BLaER1 treated with 17β-estradiol and CSF1 and Interleukin-3, amounts not matched to agents 10 nM and 100 nM (cell line): ENCODE results near the gene BAHCC1.

Experiments used
- H3K27ac ChIP-seq, 11 experiments: shearing (Covaris generic); formaldehyde crosslinking; 2 replicates each; pipeline ENCODE4 v1.8.1; 2022
- H3K27me3 ChIP-seq, 11 experiments: shearing (Covaris generic); formaldehyde crosslinking; 2 replicates each; pipeline ENCODE4 v1.8.1; 2022
- H3K36me3 ChIP-seq, 11 experiments: shearing (Covaris generic); formaldehyde crosslinking; 2 replicates each; pipeline ENCODE4 v1.8.1; 2022
- H3K4me1 ChIP-seq, 10 experiments: shearing (Covaris generic); formaldehyde crosslinking; 2 replicates each; pipeline ENCODE4 v1.8.1; 2022
- H3K4me2 ChIP-seq, 11 experiments: shearing (Covaris generic); formaldehyde crosslinking; 2 replicates each; pipeline ENCODE4 v1.8.1; 2022
- H3K4me3 ChIP-seq, 10 experiments: shearing (Covaris generic); formaldehyde crosslinking; 2 replicates each; pipeline ENCODE4 v1.8.1; 2022
- H3K9ac ChIP-seq, 11 experiments: shearing (Covaris generic); formaldehyde crosslinking; 2 replicates each; pipeline ENCODE4 v1.8.1; 2022
- H3K9me3 ChIP-seq, 11 experiments: shearing (Covaris generic); formaldehyde crosslinking; replicated peaks in 1 of 11; 2 replicates each; pipeline ENCODE4 v1.8.1; 2022
- H4K20me1 ChIP-seq, 11 experiments: shearing (Covaris generic); formaldehyde crosslinking; 2 replicates each; pipeline ENCODE4 v1.8.1; 2022
- Cebpa-rat ChIP-seq, 11 experiments: shearing (Covaris generic); IDR thresholded peaks; 2 replicates each; pipeline ENCODE4 v1.8.1; 2022

The BAHCC1 gene

DNA sequence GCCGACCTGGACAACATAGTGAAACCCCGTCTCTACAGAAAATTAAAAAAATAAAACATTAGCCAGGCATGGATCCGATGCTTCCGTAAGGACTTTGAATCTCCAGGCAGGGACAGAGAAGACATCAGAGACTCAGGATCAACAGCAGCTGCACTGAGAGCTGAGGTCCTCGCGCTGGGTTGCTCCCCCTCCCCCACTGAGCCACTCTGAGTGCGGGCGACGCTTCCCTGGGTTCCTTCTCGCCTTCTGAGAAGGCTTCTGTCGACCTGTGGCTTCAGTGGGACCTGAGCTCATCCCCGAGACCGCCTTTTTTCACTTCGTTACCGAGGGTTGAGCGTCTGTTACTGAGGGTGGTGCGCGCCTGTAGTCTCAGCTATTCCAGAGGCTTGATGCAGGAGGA, 96.9 kb downstream of the BAHCC1 start:
- Histone ChIP-seq H3K9ac (peak overlapping the region in 4 of 11 experiments; percentile 36 to 61 (median 50); a peak in 8 of 22 replicates), H3K4me1 (peaks cover 43 to 70% (median 60%) of the 10 kb centered on the region in 10 experiments), H3K4me2 (peak overlapping the region; percentile 47 to 92 (median 79)), H4K20me1 (no peaks in the 10 kb centered on the region), H3K9me3 (no peaks in the 10 kb centered on the region), H3K4me3 (peak overlapping the region in 2 of 10 experiments; percentile 1 to 21; a peak in 1 of 20 replicates), H3K36me3 (no peaks in the 10 kb centered on the region), H3K27me3 (peaks cover 0 to 20% (median 0%) of the 10 kb centered on the region in 11 experiments; a peak in 7 of 22 replicates), H3K27ac (peak overlapping the region in 2 of 11 experiments; percentile 30 to 39; a peak in 1 of 22 replicates)
- no peak for TF ChIP-seq Cebpa-rat (IDR thresholded peaks at IDR 0.05)

DNA sequence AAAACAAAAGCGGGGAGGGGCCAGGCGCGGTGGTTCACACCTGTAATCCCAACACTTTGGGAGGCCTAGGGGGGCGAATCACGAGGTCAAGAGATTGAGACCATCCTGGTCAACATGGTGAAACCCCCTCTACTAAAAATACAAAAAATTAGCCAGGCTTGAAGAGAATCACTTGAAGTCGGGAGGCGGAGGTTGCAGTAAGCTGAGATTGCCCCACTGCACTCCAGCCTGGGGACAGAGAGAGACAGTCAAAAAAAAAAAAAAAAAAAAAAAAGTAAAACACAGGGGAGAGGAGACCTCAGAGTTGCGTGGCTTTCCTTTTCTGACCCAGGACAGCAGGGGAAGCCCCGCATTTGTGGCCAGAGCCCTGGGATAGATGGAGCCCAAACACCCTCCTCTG, 97.4 kb downstream of the BAHCC1 start:
- Histone ChIP-seq H3K27ac (peak overlapping the region in 2 of 11 experiments; percentile 30 to 39; a peak in 1 of 22 replicates), H3K36me3 (no peaks in the 10 kb centered on the region), H3K4me2 (peak overlapping the region; percentile 47 to 92 (median 79); a peak in 21 of 22 replicates), H3K9ac (peak overlapping the region in 3 of 11 experiments; percentile 36 to 56 (median 44); a peak in 2 of 22 replicates), H4K20me1 (no peaks in the 10 kb centered on the region), H3K27me3 (peaks cover 0 to 20% (median 0%) of the 10 kb centered on the region in 11 experiments; a peak in 7 of 22 replicates), H3K9me3 (no peaks in the 10 kb centered on the region), H3K4me1 (peaks cover 39 to 65% (median 55%) of the 10 kb centered on the region in 10 experiments), H3K4me3 (no peak overlapping the region)
- TF ChIP-seq Cebpa-rat (IDR thresholded peaks at IDR 0.05): no peak

DNA sequence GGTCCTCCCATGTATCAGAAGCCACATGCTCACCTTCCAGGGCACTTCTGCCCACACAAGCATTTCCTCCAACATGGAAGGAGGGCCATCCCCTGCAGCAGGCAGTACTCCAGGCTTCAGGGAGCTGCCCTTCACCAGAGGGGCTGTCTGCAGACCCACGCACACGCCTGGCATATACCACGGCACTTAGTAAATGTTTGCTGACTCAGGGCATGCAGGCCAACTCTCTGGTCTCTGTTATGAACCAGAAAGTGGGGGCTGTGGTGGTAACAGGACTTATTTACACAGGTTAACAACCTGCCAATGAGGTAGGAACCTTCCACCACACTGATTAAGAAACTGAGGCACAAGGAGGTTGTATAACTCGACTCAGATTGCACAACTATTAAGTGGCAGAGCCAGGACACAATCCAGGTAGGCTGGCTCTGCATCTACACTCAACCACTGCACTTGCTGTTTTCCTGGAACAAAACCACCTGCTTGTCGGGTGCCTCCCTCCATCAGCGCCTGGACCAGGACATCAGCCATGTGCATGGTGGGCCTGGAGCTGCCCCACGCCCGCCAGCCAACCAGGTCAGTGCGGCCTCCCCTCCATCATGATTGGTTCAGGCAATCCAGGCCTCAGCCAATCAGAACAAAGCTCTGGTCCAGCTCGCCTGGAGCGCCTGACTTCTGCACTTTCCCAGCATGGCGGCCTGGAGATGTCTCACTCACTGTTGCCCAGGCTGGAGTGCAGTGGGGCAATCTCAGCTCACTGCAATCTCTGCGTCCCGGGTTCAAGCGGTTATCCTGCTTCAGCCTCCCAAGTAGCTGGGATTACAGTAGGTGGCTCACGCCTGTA, 98.2 kb downstream of the BAHCC1 start:
- no peak for TF ChIP-seq Cebpa-rat (IDR thresholded peaks at IDR 0.05)
- no peak overlapping the region for H3K27ac ChIP-seq
- H3K9ac ChIP-seq: peak overlapping the region in 1 of 11 experiments; percentile 4; a peak in 1 of 22 replicates
- no peaks in the 10 kb centered on the region for H4K20me1 ChIP-seq
- H3K4me1 ChIP-seq: peaks cover 38 to 60% (median 49%) of the 10 kb centered on the region in 10 experiments
- H3K36me3 ChIP-seq: no peaks in the 10 kb centered on the region
- no peak overlapping the region for H3K4me3 ChIP-seq
- H3K9me3 ChIP-seq: no peaks in the 10 kb centered on the region
- H3K27me3 ChIP-seq: peaks cover 0 to 20% (median 0%) of the 10 kb centered on the region in 11 experiments; a peak in 7 of 22 replicates
- peak overlapping the region in 9 of 11 experiments; percentile 62 to 92 (median 81); a peak in 18 of 22 replicates for H3K4me2 ChIP-seq

DNA sequence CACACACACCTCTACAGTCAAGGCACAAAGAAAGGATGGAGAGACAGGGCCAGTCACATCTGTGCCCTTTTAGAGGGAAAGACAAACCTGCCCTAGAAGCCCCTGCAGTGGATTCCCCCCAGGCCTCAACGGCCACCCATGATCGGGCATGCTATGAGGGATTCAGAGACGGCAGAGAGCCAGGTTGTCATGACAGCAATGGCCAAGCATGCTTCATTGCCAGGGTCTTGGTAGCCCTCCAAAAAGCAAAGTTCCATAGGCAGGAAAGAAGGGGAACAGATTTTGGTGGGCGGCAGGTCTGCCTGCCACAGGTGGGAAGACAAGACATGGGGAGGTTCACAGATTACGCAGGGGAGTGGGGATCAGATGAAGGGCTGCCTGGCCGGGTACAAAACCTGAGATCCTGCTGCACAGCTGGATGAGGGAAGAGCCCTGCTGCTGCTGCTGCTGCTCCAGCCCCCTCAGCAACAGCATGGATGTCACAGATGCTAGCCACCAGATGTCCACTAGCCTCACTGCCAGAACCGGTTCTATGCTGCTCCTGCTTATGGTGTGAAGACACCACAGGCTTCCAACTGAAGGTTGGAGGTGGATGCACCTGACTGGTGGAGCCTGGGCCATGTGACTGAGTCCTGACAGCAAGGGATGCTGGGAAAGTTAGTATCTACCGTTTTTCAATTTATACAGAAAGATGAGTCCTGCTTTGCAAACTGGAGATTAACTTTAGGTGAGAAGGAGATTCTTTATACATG, 99.5 kb downstream of the BAHCC1 start:
- H3K36me3 ChIP-seq: no peaks in the 10 kb centered on the region
- H3K27me3 ChIP-seq: peaks cover 0 to 32% (median 6%) of the 10 kb centered on the region in 11 experiments; a peak in 13 of 22 replicates
- H3K4me2 ChIP-seq: peak overlapping the region in 5 of 11 experiments; percentile 2 to 41 (median 20); a peak in 7 of 22 replicates
- peaks cover 24 to 46% (median 35%) of the 10 kb centered on the region in 10 experiments for H3K4me1 ChIP-seq
- H3K9ac ChIP-seq: 0 out of 22 replicates have a peak overlapping the region, but pooled peaks of 1 of the 11 experiments have one; percentile 11
- H4K20me1 ChIP-seq: peaks cover 0 to 7% (median 0%) of the 10 kb centered on the region in 11 experiments; a peak in 2 of 22 replicates
- H3K9me3 ChIP-seq: no peaks in the 10 kb centered on the region
- H3K4me3 ChIP-seq: no peak overlapping the region
- TF ChIP-seq Cebpa-rat (IDR thresholded peaks at IDR 0.05): no peak
- H3K27ac ChIP-seq: no peak overlapping the region

DNA sequence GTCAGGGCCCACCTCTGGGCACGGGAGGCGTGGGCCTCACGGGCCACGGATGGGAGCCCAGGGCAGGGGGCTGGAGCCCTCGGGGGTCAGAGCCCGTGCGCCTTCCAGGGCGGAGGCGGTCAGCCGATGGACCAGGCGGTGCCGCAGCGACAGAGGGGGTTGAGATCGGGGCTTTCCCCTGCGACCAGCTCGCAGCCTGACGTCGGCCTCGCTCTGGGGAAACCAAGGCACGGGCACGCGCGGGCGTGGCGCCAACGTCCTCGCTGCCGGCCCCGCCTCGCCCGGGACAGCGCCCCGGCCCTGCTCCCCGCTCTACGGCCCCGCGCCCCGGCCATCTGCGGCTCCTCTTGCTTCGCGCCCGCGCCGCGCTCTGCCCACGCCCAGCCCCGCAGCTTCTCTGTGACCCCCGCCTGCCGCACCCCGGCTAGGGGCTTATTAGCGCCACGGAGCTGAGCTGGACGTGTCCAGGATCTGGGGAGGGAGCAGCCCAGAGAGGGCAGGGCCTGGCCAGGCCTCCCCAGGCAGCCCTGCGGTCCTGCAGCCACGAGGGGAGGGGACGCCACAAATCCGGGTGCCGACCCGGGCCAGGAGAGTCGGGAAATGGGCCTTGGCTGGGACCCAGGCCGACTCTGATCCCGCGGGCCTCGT, 103.8 kb downstream of the BAHCC1 start:
- Histone ChIP-seq H3K9me3 (no peaks in the 10 kb centered on the region), H3K4me1 (peaks cover 0 to 14% (median 0%) of the 10 kb centered on the region in 10 experiments; a peak in 6 of 20 replicates), H4K20me1 (peaks cover 0 to 14% (median 0%) of the 10 kb centered on the region in 11 experiments; a peak in 3 of 22 replicates), H3K9ac (no peak overlapping the region), H3K27ac (no peak overlapping the region), H3K36me3 (no peaks in the 10 kb centered on the region), H3K4me2 (no peak overlapping the region), H3K27me3 (peaks cover 0 to 12% (median 3%) of the 10 kb centered on the region in 11 experiments; a peak in 10 of 22 replicates), H3K4me3 (no peak overlapping the region)
- no peak for TF ChIP-seq Cebpa-rat (IDR thresholded peaks at IDR 0.05)

DNA sequence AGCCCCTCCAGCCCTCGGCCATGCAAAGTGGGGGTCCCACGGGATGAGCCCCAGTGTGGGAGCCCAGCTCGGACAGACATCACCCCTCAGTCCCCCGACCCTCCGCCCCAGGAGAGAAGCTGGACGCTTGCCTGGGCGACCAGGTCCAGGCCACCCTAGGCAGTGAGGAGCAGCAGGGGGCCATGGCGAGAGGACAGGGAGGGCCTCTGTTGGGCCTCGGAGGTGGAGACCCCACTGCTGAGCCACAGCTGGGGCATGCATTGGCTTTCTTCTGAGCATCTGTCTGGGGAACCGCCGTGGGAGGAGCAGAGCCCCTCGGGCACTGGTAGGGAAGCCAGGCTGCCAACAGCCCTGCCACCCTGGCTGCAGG, 104.3 kb downstream of the BAHCC1 start:
- H3K9me3 ChIP-seq: no peaks in the 10 kb centered on the region
- H3K4me3 ChIP-seq: no peak overlapping the region
- no peak overlapping the region for H3K27ac ChIP-seq
- no peak for TF ChIP-seq Cebpa-rat (IDR thresholded peaks at IDR 0.05)
- peaks cover 0 to 12% (median 3%) of the 10 kb centered on the region in 11 experiments; a peak in 10 of 22 replicates for H3K27me3 ChIP-seq
- H3K9ac ChIP-seq: no peak overlapping the region
- peaks cover 0 to 14% (median 0%) of the 10 kb centered on the region in 11 experiments; a peak in 3 of 22 replicates for H4K20me1 ChIP-seq
- H3K4me1 ChIP-seq: peaks cover 0 to 11% (median 0%) of the 10 kb centered on the region in 10 experiments; a peak in 6 of 20 replicates
- H3K36me3 ChIP-seq: no peaks in the 10 kb centered on the region
- H3K4me2 ChIP-seq: no peak overlapping the region

DNA sequence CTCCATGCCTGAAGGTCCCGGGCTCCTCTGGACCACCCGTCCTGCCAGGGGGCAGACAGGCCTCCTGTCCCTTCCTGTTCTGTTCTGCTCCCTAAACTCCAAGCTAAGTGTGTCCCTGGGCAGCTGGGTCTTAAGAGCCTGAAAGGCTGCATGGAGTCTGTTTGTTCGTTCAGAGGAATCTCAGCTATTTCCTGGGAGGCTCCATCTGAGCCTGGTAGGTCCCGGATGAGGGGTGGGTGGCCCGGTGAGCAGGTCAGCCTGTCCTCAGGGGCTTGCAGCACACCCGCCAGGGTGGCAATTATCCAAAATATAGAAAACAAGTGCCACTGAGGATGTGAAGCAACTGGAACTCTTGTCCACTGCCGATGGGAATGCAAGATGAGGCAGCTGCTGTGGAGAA, 104.8 kb downstream of the BAHCC1 start:
- no peak for TF ChIP-seq Cebpa-rat (IDR thresholded peaks at IDR 0.05)
- Histone ChIP-seq H3K4me2 (no peak overlapping the region), H3K9me3 (no peaks in the 10 kb centered on the region), H4K20me1 (peaks cover 0 to 18% (median 0%) of the 10 kb centered on the region in 11 experiments; a peak in 3 of 22 replicates), H3K27me3 (peaks cover 0 to 12% (median 3%) of the 10 kb centered on the region in 11 experiments; a peak in 10 of 22 replicates), H3K4me1 (peaks cover 0 to 7% (median 0%) of the 10 kb centered on the region in 10 experiments; a peak in 6 of 20 replicates), H3K9ac (no peak overlapping the region), H3K4me3 (no peak overlapping the region), H3K27ac (no peak overlapping the region), H3K36me3 (no peaks in the 10 kb centered on the region)

DNA sequence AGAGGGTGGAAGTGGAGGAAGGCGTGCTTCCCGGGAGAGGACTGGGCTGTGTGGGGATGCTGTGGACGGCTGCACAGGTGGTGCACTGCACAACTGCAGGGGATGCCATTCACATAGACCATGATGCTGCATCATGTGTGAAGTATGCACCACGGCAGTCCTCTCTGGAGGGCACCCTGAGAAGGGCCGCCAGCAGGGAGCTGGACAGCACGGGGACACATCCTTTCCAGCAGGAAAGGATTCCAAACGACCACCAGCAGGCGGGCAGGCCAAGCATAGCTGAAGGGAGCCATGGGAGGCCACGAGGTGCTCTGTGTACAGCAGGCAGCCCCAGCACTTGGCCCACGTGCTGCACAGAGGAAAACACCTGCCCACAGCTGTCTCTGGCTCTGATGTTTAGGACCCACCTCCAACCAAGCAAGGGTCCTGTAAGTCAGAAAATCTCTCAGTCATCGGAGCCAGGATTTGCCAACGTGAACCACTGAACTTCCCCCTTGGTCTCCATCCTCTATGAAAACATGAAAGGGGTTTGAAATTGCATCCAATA, 107.3 kb downstream of the BAHCC1 start:
- peaks cover 0 to 12% (median 3%) of the 10 kb centered on the region in 11 experiments; a peak in 9 of 22 replicates for H3K27me3 ChIP-seq
- H3K4me1 ChIP-seq: peaks cover 0 to 6% (median 0%) of the 10 kb centered on the region in 10 experiments; a peak in 2 of 20 replicates
- TF ChIP-seq Cebpa-rat (IDR thresholded peaks at IDR 0.05): no peak
- peaks cover 4 to 41% (median 14%) of the 10 kb centered on the region in 11 experiments; a peak in 18 of 22 replicates for H4K20me1 ChIP-seq
- H3K9ac ChIP-seq: no peak overlapping the region
- no peak overlapping the region for H3K4me3 ChIP-seq
- H3K36me3 ChIP-seq: no peaks in the 10 kb centered on the region
- H3K9me3 ChIP-seq: no peaks in the 10 kb centered on the region
- H3K27ac ChIP-seq: no peak overlapping the region
- no peak overlapping the region for H3K4me2 ChIP-seq
